SJCRH30 (cell line): ENCODE results near the gene TBC1D3B. TPM values are rescaled to one million over a fixed set of nuclear protein-coding genes. Genes with fewer than 3 reads are reported as not detected.
"Not testable (repeated sequence)": the region's sequence is repeated elsewhere in the genome, so short reads cannot be mapped to it uniquely, and the experiment has no call there.

Experiments used
- DNase-seq, 2 experiments: peaks; one replicate each; pipeline ENCODE4 v3.0.0-alpha.2; 2015 to 2020
- H3K27ac ChIP-seq: fragments of 250-450 bp; sonication (Bioruptor Pico); 2 replicates; pipeline ENCODE4 v1.5.1; 2020; ENCODE audit warnings: mild to moderate bottlenecking, moderate library complexity
- H3K27me3 ChIP-seq: fragments of 250-450 bp; sonication (Bioruptor Pico); 2 replicates; pipeline ENCODE4 v1.5.1; 2020; ENCODE audit warnings: mild to moderate bottlenecking, moderate library complexity
- H3K36me3 ChIP-seq: fragments of 250-450 bp; sonication (Bioruptor Pico); 2 replicates; pipeline ENCODE4 v1.5.1; 2020; ENCODE audit warnings: mild to moderate bottlenecking, moderate library complexity
- H3K4me1 ChIP-seq: fragments of 250-450 bp; sonication (Bioruptor Pico); 2 replicates; pipeline ENCODE4 v1.5.1; 2020; ENCODE audit warnings: mild to moderate bottlenecking, moderate library complexity
- H3K4me3 ChIP-seq: fragments of 250-450 bp; sonication (Bioruptor Pico); 2 replicates; pipeline ENCODE4 v1.5.1; 2020; ENCODE audit warnings: mild to moderate bottlenecking, moderate library complexity
- H3K9me3 ChIP-seq: fragments of 250-450 bp; sonication (Bioruptor Pico); replicated peaks from 2 replicates; pipeline ENCODE4 v1.5.1; 2020; ENCODE audit warnings: mild to moderate bottlenecking, moderate library complexity
- total RNA-seq: library from RNA; depleted of rRNA; stranded (reverse); fragments of >200 nt; shearing (Covaris generic); gene quantifications from 2 replicates; pipeline ENCODE4 v1.2.3, GENCODE V29; 2014

TBC1D3B gene
- total RNA-seq, 1 experiment from 2014 or later: 3.7 TPM

- not testable (repeated sequence) for H3K4me1 ChIP-seq, H3K36me3 ChIP-seq, H3K27me3 ChIP-seq, DNase-seq, H3K4me3 ChIP-seq, H3K27ac ChIP-seq, H3K9me3 ChIP-seq
Observed at GRCh38 chr17:36190549-36191330, 14.3 kb upstream of the TBC1D3B start.

DNA sequence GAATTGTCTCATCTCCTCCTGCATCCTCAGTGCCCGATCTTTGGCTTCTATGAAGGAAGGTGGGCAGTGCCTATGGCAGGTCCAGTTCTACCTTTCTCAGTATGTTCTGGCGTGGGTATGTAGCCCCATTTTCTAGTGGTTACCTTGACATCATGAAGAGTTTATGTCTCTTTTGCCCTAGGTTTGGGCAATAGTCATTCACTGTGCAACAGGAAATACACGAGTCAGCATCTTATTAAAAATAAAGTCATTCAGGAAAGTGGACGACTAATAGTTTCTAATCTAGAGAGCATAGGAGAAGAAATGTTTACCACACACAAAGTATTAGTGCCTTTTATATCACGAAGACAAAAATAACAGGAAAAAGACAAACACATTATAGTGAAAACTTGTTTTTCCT is 13.6 kb upstream of the TBC1D3B start:
- DNase-seq, H3K27ac ChIP-seq, H3K9me3 ChIP-seq, H3K36me3 ChIP-seq, H3K4me3 ChIP-seq, H3K4me1 ChIP-seq, H3K27me3 ChIP-seq: not testable (repeated sequence)

DNA sequence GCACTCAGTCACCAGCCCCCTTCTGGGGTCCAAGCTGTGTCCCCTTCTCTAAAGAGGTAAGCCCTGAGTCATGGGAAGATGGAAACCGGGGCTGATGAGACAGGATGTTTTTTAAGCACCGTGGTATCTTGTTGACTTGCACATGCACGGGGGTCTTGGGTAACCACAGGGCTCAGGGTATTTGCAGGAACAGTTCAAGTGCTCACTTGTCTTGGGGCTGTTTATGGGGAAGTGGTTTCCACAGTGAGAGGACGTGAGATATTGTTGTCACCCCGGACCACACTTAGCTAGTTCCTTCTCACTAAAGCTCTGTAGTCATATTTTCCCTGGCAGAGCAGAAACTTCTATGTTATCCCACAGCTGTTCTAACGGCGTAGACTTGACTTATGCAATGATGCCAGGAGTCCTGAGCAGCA is 12.5 kb upstream of the TBC1D3B start:
- H3K4me3 ChIP-seq: no peak overlapping the region
- 0 out of 2 replicates have a peak, but pooled peaks cover 3% of the 10 kb centered on the region for H3K27me3 ChIP-seq
- H3K4me1 ChIP-seq: no peaks in the 10 kb centered on the region
- DNase-seq: no peak
- H3K9me3 ChIP-seq: no peaks in the 10 kb centered on the region
- no peaks in the 10 kb centered on the region for H3K36me3 ChIP-seq
- H3K27ac ChIP-seq: no peak overlapping the region

DNA sequence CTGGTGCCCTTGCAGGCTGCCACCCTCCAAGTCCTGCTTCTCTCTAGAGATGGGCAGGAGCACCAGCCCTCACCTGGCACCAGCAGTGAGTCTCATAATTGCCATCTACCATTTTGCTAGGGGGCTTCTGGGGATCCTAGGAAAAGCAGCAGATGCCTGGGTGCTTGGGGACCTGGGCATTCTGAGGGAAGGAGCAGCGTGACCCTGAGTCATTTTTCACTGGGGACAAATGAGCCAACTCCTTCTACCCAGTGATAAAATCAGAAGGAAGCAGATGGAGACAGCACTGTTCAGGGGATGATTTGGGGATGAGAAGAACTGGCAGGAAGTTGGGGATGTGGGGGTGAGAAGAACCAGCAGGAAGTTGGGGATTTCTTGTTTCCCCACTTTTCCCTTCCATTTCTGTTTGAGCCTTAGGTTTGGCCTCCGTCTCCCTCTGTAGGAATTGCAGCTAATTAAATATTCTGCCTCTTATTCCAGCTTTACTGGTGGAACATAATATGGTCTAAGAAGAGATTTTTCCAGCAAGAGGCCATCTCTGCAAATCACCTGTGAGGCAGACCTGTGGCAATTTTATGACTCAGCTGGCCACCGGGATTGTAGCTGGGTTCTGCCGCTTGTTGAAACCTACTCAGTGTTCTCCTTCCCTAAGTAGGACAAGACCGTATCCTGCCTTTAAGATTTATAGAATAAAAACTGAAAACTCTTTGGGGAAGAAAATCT is 11.7 kb upstream of the TBC1D3B start:
- H3K36me3 ChIP-seq, H3K4me3 ChIP-seq, H3K9me3 ChIP-seq, DNase-seq, H3K27me3 ChIP-seq, H3K4me1 ChIP-seq, H3K27ac ChIP-seq: not testable (repeated sequence)

DNA sequence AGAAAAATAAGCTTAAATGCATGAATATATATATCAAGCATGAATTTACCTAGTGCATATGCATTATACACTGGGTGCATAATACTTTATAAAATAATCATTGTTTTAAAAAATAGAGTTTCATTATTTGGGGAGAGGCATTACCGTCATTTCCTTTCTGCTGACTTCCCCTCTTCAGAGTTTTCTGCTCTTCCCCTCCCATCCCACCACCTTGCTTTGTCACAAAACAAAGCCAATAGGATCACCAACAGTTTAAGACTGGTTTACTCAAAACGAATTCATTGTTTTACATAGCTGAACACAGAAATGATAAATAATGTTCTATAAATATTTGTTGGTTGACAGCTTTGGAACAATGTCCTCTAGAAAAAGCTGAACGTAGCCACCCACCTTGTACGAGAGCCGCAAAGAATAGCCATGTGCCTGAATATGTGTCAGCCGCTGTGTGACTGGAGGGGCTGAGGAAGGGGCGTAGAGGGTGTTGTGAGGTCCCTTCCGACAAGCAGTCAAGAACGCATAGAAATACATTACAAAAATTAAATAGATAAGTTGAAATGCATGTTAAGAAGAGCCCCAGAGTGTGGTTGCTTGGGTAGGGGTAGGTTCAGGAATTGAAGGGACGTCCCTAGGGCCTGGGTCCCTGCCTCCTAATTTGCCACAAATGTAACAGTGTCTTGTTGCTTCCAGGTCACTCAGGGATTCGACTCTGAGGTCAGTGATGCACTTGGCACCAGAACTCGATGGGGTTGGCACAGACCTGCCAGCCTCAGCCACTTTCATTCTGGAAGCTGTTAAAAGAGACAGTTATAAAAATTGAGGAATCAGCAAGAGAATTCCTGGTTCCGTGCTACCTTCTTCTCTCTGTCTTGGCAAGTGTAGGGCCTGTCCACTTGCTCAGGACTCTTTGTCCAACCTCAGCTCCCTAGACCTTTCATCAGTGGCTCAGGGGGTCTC is 10.7 kb upstream of the TBC1D3B start:
- H3K36me3 ChIP-seq, H3K4me1 ChIP-seq, H3K9me3 ChIP-seq, DNase-seq, H3K4me3 ChIP-seq, H3K27me3 ChIP-seq, H3K27ac ChIP-seq: not testable (repeated sequence)

GRCh38 chr17:36185416-36185815 is 9.0 kb upstream of the TBC1D3B start:
- Histone ChIP-seq H3K36me3 (no peaks in the 10 kb centered on the region), H3K9me3 (no peaks in the 10 kb centered on the region), H3K4me1 (no peaks in the 10 kb centered on the region), H3K4me3 (no peak overlapping the region), H3K27ac (no peak overlapping the region), H3K27me3 (0 out of 2 replicates have a peak, but pooled peaks cover 3% of the 10 kb centered on the region)
- no peak for DNase-seq

GRCh38 chr17:36184023-36184765 is 7.8 kb upstream of the TBC1D3B start:
- Histone ChIP-seq H3K9me3 (no peaks in the 10 kb centered on the region), H3K4me1 (no peaks in the 10 kb centered on the region), H3K27ac (no peak overlapping the region), H3K4me3 (no peak overlapping the region), H3K36me3 (no peaks in the 10 kb centered on the region), H3K27me3 (0 out of 2 replicates have a peak, but pooled peaks cover 3% of the 10 kb centered on the region)
- DNase-seq: no peak

DNA sequence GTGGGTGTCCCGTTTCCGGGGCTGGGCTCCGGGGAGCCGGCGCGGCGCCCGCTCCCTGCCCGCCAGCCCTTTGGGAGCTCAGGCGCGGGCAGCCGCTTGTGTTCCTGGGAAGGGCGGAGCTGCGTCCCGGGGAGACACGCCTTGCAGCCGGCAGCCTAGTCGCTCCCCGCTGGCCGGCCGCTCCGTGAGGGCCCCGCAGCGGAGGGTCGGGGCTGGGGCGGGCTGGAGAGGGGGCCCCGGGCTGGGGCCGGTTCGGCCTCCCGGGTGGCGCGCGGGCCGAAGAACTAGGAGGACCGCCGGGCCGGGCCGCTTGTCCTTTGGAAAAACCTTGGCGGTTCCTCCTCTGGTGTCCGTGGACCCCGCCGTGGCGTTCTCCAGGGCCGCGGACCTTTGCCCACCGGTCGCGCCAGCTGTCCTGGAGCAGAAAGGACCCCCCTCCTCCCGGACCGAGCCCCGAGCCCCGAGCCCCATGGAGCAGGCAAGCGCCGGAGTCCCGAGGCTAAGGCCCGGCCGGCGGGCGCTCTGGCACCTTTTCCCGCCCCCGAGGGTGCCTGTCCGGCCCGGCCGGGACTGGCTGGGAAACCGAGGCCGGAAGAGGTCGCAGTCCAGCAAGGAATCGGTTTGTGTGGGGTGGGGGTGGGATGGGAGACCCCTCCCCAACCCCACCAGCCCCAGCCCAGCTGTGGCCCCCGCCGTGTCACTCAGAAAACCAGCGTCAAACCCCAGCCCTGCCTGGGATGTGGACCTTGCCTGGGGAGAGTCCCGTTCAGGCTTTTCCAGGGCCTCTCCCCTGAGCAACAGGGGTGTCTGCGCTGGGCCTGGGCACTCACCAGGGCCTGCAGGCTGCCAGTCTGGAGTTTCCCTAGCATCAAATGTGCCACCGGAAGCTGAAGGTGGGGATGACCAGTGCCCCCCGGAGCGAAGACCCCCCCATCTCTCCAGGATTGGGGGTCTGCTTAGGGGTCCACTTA is 6.8 kb upstream of the TBC1D3B start:
- 0 out of 2 replicates have a peak, but pooled peaks cover 3% of the 10 kb centered on the region for H3K27me3 ChIP-seq
- DNase-seq: no peak
- H3K27ac ChIP-seq: no peak overlapping the region

DNA sequence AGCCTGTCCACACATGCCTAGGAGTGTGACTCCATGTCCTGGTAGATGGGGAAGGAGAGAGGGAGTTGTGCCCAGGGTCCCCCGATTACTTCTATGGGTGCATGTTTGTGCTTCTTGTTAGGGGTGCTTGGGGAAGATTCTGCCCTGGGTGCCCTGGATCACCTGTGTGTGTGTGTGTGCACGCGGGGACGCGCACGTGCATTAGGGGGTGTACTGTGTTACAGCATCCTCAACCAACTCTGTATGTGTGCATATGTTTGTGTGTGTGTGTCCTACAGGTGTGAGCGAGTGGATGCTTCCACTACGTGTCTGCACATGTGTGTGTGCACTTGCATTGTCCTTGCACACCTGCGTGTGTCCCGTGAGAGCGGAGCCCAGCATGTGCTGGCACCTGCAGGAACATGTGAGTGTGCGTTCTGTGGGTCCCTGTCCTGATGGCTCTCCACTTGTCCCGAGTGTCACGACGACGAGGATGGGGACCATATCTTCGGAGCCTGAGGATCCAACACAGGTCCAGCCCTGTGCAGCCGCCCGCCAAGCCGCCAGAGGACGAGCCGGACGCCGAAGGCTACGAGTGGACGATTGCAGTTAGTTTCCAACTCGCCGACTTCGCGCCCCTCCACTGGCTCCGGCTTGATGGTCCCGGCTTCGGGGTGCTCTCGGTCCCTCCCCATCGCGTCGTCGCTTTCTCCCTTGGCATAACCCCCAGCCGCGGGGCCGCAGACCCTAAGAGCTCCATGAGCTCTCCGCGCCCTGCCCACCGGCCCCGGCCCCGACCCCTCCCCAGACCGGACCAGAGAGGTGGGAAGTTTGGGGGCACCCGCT is 6.0 kb upstream of the TBC1D3B start:
- Histone ChIP-seq H3K36me3 (no peaks in the 10 kb centered on the region), H3K4me3 (no peak overlapping the region), H3K27me3 (0 out of 2 replicates have a peak, but pooled peaks cover 3% of the 10 kb centered on the region), H3K9me3 (no peaks in the 10 kb centered on the region), H3K4me1 (no peaks in the 10 kb centered on the region), H3K27ac (no peak overlapping the region)
- no peak for DNase-seq

More for the DNA sequence above, 6.8 kb upstream of the TBC1D3B start:
- no peak overlapping the region for H3K4me3 ChIP-seq
- no peaks in the 10 kb centered on the region for H3K36me3 ChIP-seq
- no peaks in the 10 kb centered on the region for H3K4me1 ChIP-seq
- no peaks in the 10 kb centered on the region for H3K9me3 ChIP-seq

DNA sequence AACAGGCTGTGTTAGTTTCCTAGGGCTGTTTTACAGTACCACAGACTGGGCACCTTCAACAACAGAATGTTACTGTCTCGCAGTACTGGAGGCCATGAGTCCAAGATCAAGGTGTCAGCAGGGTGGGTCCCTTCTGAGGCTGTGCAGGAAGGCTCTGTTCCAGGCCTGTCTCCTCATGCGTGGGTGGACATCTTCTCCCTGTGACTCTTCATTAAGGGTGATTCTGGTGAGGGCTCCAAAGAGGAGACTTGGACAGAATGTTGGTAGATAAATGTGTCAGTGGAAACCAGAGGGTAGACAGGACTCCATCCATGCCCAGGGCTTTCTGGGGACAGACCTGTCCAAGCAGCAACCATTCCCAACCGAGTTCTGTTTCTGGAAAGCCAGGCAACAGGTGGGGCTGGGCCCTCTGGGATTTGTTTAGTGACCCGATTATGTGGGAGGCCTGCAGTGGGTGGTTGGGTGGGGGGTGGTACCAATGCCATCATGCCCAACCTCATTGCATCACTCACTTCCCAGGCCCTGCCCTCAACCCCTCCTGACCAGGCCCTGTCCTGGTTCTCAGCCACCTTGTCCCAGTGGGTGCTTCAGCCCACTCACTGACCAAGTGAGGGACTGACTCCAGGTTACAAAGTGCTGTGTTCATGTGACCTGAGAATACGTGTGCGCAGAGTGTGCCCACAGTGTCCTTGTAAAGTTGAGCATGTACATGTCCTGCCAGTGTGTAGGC is 5.2 kb upstream of the TBC1D3B start:
- H3K4me1 ChIP-seq, H3K27ac ChIP-seq, H3K36me3 ChIP-seq, H3K9me3 ChIP-seq, H3K27me3 ChIP-seq, H3K4me3 ChIP-seq, DNase-seq: not testable (repeated sequence)

DNA sequence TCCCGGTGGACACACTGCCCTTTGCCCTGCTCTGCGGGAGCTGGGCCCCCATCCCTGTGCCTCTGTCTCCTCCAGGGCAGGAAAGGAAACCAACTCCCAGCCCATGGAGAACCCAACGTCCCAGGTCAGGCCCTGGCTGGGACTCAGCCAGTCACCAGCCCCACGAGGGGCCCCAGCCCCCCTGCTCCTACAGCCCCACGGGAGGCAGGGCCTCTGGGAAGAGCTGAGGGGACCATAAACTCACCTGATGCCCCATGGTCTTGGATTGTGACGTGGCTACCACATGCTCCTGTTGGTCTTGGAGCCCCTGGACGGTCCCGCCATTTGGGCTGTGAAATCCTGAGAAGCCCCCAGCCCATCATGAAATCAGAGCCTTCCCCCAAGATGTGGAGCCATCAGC is 7.6 kb downstream of the TBC1D3B start:
- not testable (repeated sequence) for H3K4me3 ChIP-seq, H3K27me3 ChIP-seq, DNase-seq, H3K4me1 ChIP-seq, H3K27ac ChIP-seq, H3K36me3 ChIP-seq, H3K9me3 ChIP-seq

GRCh38 chr17:36153895-36154610 is 22.4 kb downstream of the TBC1D3B start:
- Histone ChIP-seq H3K27me3 (peaks cover 6% of the 10 kb centered on the region; the same call in 1 of the 2 replicates), H3K4me1 (no peaks in the 10 kb centered on the region), H3K9me3 (no peaks in the 10 kb centered on the region), H3K36me3 (no peaks in the 10 kb centered on the region), H3K27ac (no peak overlapping the region), H3K4me3 (no peak overlapping the region)
- DNase-seq: no peak
